ENCODE measurements around the gene THAP12. TPM values are rescaled to one million over a fixed set of nuclear protein-coding genes. Genes with fewer than 3 reads are reported as not detected.

THAP12 gene
- total and polyA plus RNA-seq, 2 experiments from 2014 or later, result 20.1 to 36.0 TPM

GRCh38 chr11:76408171-76408965 is 27.4 kb upstream of the THAP12 start (continued):
- TF ChIP-seq ZNF462 (CRISPR knock-in tag; IDR thresholded peaks at IDR 0.05), result no peak
- no peak for TF ChIP-seq ETS1 (IDR thresholded peaks at IDR 0.05)
- TF ChIP-seq, protein P1, sequence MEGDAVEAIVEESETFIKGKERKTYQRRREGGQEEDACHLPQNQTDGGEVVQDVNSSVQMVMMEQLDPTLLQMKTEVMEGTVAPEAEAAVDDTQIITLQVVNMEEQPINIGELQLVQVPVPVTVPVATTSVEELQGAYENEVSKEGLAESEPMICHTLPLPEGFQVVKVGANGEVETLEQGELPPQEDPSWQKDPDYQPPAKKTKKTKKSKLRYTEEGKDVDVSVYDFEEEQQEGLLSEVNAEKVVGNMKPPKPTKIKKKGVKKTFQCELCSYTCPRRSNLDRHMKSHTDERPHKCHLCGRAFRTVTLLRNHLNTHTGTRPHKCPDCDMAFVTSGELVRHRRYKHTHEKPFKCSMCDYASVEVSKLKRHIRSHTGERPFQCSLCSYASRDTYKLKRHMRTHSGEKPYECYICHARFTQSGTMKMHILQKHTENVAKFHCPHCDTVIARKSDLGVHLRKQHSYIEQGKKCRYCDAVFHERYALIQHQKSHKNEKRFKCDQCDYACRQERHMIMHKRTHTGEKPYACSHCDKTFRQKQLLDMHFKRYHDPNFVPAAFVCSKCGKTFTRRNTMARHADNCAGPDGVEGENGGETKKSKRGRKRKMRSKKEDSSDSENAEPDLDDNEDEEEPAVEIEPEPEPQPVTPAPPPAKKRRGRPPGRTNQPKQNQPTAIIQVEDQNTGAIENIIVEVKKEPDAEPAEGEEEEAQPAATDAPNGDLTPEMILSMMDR (conservative IDR thresholded peaks at IDR 0.05; ENCODE audit: low read depth in 2 of 2), result no peak
- TF ChIP-seq EZH2phosphoT487 (IDR thresholded peaks at IDR 0.05; ENCODE audit: unreplicated experiment), result no peak
- no peak for TF ChIP-seq ZNF114 (CRISPR knock-in tag; IDR thresholded peaks at IDR 0.05)
